Activated CD8-positive, alpha-beta memory T cell treated with anti-CD3 and anti-CD28 coated beads for 36 hours (primary cell): ENCODE measurements around the gene SSR2. TPM values are rescaled to one million over a fixed set of nuclear protein-coding genes. Genes with fewer than 3 reads are reported as not detected.

Source experiments
- CTCF ChIA-PET: fragments of 350-600 bp; sonication (Branson Sonifier 250); formaldehyde crosslinking; loops from one replicate; lab custom pipeline; 2021; ENCODE audit warnings: antibody characterized with exemption; lab: Charles Lee
- POLR2A ChIA-PET: fragments of 350-600 bp; sonication (Branson Sonifier 250); formaldehyde crosslinking; loops from one replicate; lab custom pipeline; 2021; ENCODE audit warnings: antibody characterized with exemption; lab: Charles Lee
- total RNA-seq, 2 experiments: library from RNA; stranded (reverse); gene quantifications; one replicate each; pipeline ENCODE4 v1.2.3, GENCODE V29; 2021

The SSR2 gene
- total RNA-seq, 2 experiments from 2014 or later: 170 to 177 TPM

DNA sequence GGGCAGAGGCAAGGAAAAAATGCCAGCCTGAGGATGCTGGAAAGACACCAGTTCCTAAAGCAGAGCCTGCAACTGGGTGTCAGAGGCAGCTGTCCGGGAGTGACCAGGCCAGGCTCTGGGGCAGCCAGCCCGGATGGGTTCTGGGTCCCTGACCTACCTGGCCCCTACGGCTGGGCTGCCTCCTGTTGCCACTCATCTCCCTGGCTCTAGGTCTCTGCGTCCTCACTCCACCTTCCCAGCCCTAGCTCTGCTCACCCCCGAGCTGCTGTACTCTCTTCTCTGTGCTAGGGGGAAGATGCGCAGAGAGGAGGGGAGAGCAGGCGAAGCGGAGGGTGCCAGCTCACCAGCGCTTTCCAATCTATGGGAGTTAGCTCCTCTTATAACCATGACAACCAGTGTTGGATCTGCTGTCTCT, 51.4 kb downstream of the SSR2 start:
- ChIA-PET POLR2A (no interaction called here), CTCF (interaction anchor here (2.4 kb wide), 1 partner anchor 20 kb away, joined by 6 read pairs; no protein-coding TSS in a partner anchor)

DNA sequence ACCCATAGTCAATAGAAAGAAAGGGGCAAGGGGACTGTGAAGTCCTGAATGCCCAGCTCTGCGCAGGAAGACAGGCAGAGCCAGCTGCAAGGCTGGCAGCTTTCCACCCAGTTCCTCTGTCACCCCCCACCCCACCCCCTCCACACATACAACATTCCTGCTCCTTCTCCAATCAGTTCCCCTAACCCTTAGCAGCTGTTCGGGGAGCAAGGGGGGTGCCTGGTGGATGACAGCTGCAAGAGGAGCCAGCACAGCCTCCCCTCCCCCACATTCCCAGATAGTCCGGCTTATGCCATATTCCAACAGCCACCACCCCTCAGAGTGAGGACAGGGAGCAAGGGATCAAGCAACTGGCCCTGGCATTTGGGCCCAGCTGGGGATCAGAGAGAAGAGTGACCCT, 52.1 kb downstream of the SSR2 start:
- CTCF ChIA-PET: interaction anchor here (1.4 to 2.4 kb wide), 2 partner anchors 10 to 21 kb away, joined by 6 to 10 read pairs; partner anchors contain the start of gene ARHGEF2

GRCh38 chr1:155968051-155968400, 52.7 kb downstream of the SSR2 start:
- ChIA-PET POLR2A (interaction anchor here (0.5 to 1.7 kb wide), 4 partner anchors 9 to 69 kb away, joined by 3 to 17 read pairs (median 6); partner anchors contain the start of genes ARHGEF2 and KHDC4), CTCF (interaction anchor here (0.8 to 1.7 kb wide), 4 partner anchors 9 to 30 kb away, joined by 3 to 10 read pairs (median 4); partner anchors contain the start of gene ARHGEF2)

More for the DNA sequence above, 52.1 kb downstream of the SSR2 start:
- POLR2A ChIA-PET: interaction anchor here (1.0 to 1.7 kb wide), 3 partner anchors 9 to 70 kb away, joined by 3 to 17 read pairs (median 5); partner anchors contain the start of genes ARHGEF2 and KHDC4

- ChIA-PET POLR2A (interaction anchor here (0.5 to 1.7 kb wide), 4 partner anchors 10 to 33 kb away, joined by 3 to 17 read pairs (median 6); partner anchors contain the start of genes ARHGEF2 and KHDC4), CTCF (interaction anchor here (0.8 to 1.7 kb wide), 4 partner anchors 10 to 29 kb away, joined by 3 to 10 read pairs (median 4); partner anchors contain the start of gene ARHGEF2)
These were observed 53.3 kb downstream of the SSR2 start for GRCh38 chr1:155967341-155968050.

- POLR2A ChIA-PET: interaction anchor here (0.6 kb wide), 1 partner anchor 18 kb away, joined by 3 read pairs; no protein-coding TSS in a partner anchor
- CTCF ChIA-PET: interaction anchor here (1.3 to 1.7 kb wide), 2 partner anchors 23 to 29 kb away, joined by 3 to 4 read pairs; no protein-coding TSS in a partner anchor
These were observed 54.0 kb downstream of the SSR2 start for GRCh38 chr1:155966750-155967149.

GRCh38 chr1:155966135-155966534, 54.6 kb downstream of the SSR2 start:
- POLR2A ChIA-PET: no interaction called here
- CTCF ChIA-PET: no interaction called here

- POLR2A ChIA-PET: no interaction called here
- CTCF ChIA-PET: no interaction called here
These were observed 56.6 kb downstream of the SSR2 start for GRCh38 chr1:155964193-155964592.

DNA sequence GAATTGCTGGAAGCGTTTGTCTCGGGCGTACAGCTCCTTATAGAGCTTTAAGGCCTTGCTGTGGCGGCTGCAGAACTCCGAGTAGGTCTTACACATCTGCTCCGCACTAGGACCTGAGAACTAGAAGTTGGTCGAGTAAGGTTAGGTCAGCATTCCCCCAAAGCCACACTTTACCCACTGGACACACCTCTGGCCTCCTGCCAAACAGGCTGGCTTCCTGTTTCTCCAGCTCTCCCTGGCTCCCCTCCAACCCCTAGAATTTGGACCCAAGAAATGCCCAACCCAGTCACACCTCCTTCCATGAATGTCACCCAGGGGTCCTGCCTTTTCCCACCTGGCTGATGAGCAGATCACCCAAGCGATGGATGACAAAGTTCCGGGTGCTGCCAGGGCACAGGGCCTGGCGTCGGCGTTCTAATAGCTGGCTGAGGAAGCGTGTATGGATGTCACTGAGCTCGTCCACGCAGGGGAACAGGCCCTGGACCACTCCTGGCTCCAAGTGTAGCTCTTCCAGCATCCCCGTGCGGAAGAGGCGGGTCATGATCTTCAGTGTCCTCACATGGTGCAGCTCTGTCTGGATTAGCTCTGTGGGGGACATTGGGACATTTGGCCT, 58.0 kb downstream of the SSR2 start:
- POLR2A ChIA-PET: no interaction called here

DNA sequence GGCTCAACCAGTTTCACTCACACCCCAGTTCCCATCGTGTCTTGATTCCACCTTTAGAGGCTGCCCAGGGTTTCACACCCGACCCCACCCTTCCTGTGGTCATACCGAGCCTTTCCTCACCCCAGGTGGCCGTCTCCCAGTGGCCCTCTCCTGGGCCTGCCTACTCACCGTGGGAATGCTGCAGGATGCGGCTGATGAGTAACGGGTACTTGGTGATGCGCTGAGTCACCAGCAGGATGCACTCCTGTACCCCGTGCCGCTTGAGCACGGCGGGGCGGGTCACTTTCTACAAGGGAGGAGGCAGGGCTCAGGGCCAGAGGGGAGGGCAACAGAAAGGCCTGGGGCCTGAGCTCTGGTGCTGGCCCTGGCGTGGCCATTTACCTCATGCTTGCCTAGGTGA, 58.8 kb downstream of the SSR2 start:
- CTCF ChIA-PET: interaction anchor here (1.2 kb wide), 2 partner anchors 19 to 24 kb away, joined by 3 read pairs; no protein-coding TSS in a partner anchor
- POLR2A ChIA-PET: no interaction called here

More for the DNA sequence above, 58.0 kb downstream of the SSR2 start:
- CTCF ChIA-PET: interaction anchor here (1.2 kb wide), 2 partner anchors 18 to 25 kb away, joined by 3 read pairs; no protein-coding TSS in a partner anchor

GRCh38 chr1:155960081-155960745, 60.5 kb downstream of the SSR2 start:
- POLR2A ChIA-PET: no interaction called here
- CTCF ChIA-PET: no interaction called here

Other genes with a start within 250 kb of the SSR2 start
- gene GON4L, start 163.7 kb downstream of the SSR2 start, total RNA-seq: 10 to 100 TPM; 46.4 to 51.2 TPM
- gene SYT11, start 161.4 kb downstream of the SSR2 start, total RNA-seq: 10 to 100 TPM; 18.1 to 19.0 TPM
- 10 to 100 TPM; 15.2 to 15.5 TPM for gene RIT1, start 109.6 kb downstream of the SSR2 start, total RNA-seq
- gene KHDC4, start 86.5 kb downstream of the SSR2 start, total RNA-seq: 10 to 100 TPM; 66.4 to 67.2 TPM
- not detected for gene RXFP4, start 79.3 kb downstream of the SSR2 start, total RNA-seq
- 100 to 1,000 TPM; 169 TPM for gene ARHGEF2, start 42.4 kb downstream of the SSR2 start, total RNA-seq
- gene UBQLN4, start 32.8 kb upstream of the SSR2 start, total RNA-seq: 10 to 100 TPM; 53.8 to 55.4 TPM
- 10 to 100 TPM; 63.5 to 65.9 TPM for gene LAMTOR2, start 33.8 kb upstream of the SSR2 start, total RNA-seq
- under 1 TPM in 1 of 2 experiments, not detected in 1; 0.46 TPM for gene RAB25, start 40.2 kb upstream of the SSR2 start, total RNA-seq
- gene MEX3A, start 61.5 kb upstream of the SSR2 start, total RNA-seq: under 1 TPM; 0.65 to 0.67 TPM
- gene LMNA, start 93.8 kb upstream of the SSR2 start, total RNA-seq: 10 to 100 TPM; 95.3 to 95.9 TPM
- gene SEMA4A, start 132.6 kb upstream of the SSR2 start, total RNA-seq: 10 to 100 TPM; 18.4 to 18.8 TPM
- 10 to 100 TPM; 26.7 to 31.0 TPM for gene SLC25A44, start 173.2 kb upstream of the SSR2 start, total RNA-seq
- gene PMF1, start 192.1 kb upstream of the SSR2 start, total RNA-seq: 10 to 100 TPM; 79.7 to 82.9 TPM
- 1 to 10 TPM; 1.8 to 2.2 TPM for gene BGLAP, start 221.2 kb upstream of the SSR2 start, total RNA-seq
- gene PAQR6, start 227.1 kb upstream of the SSR2 start, total RNA-seq: 1 to 10 TPM; 2.3 to 2.5 TPM